ENCODE data around the gene PLD1.

- TF ChIP-seq CTCF (conservative IDR thresholded peaks at IDR 0.05), result no peak
- TF ChIP-seq EZH2 (IDR thresholded peaks at IDR 0.05; ENCODE audit: low read depth), result no peak
These were observed 41.4 kb upstream of the PLD1 start for GRCh38 chr3:171851660-171852058.

All from PC-9 (cell line).